ENCODE measurements around the gene CFAP141.
"Not testable (repeated sequence)": the region's sequence is repeated elsewhere in the genome, so short reads cannot be mapped to it uniquely, and the experiment has no call there.

- not testable (repeated sequence) for TF ChIP-seq ARNTL (CRISPR knock-in tag; IDR thresholded peaks at IDR 0.05; ENCODE audit: borderline replicate concordance, low read depth); CSRNP3 (CRISPR knock-in tag; IDR thresholded peaks at IDR 0.05); ZFP3 (CRISPR knock-in tag; IDR thresholded peaks at IDR 0.05); PATZ1 (CRISPR knock-in tag; IDR thresholded peaks at IDR 0.05; ENCODE audit: borderline replicate concordance); CREB5 (CRISPR knock-in tag; IDR thresholded peaks at IDR 0.05; ENCODE audit: low read depth); ZFP30 (CRISPR knock-in tag; IDR thresholded peaks at IDR 0.05); RARB (CRISPR knock-in tag; IDR thresholded peaks at IDR 0.05); PPARA (CRISPR knock-in tag; IDR thresholded peaks at IDR 0.05; ENCODE audit: borderline replicate concordance); ZNF70 (CRISPR knock-in tag; IDR thresholded peaks at IDR 0.05)
Observed at GRCh38 chr1:154233127-154233526, 27.0 kb upstream of the CFAP141 start.
